Ishikawa (cell line): ENCODE data around the gene PTPN14.

Experiments
- CEBPB ChIP-seq: IDR thresholded peaks from 2 replicates; pipeline ENCODE4 v1.6.1; 2012
- CREB1 ChIP-seq: IDR thresholded peaks from 2 replicates; pipeline ENCODE4 v1.6.1; 2012; ENCODE audit warnings: low read depth
- EGR1 ChIP-seq: IDR thresholded peaks from 2 replicates; pipeline ENCODE4 v1.6.1; 2012
- EP300 ChIP-seq: IDR thresholded peaks from 2 replicates; pipeline ENCODE4 v1.6.1; 2012; ENCODE audit warnings: borderline replicate concordance
- FOXM1 ChIP-seq: IDR thresholded peaks from 2 replicates; pipeline ENCODE4 v1.6.1; 2012; ENCODE audit warnings: low read depth, borderline replicate concordance
- NFIC ChIP-seq: IDR thresholded peaks from 2 replicates; pipeline ENCODE4 v1.6.1; 2012
- RAD21 ChIP-seq: IDR thresholded peaks from 2 replicates; pipeline ENCODE4 v1.6.1; 2012; ENCODE audit warnings: low read depth
- TAF1 ChIP-seq: IDR thresholded peaks from 2 replicates; pipeline ENCODE4 v1.6.1; 2012; ENCODE audit warnings: low read depth, mild to moderate bottlenecking
- TCF12 ChIP-seq: IDR thresholded peaks from 2 replicates; pipeline ENCODE4 v1.6.1; 2012; ENCODE audit warnings: low read depth
- TEAD4 ChIP-seq: IDR thresholded peaks from 2 replicates; pipeline ENCODE4 v1.6.1; 2012
- YY1 ChIP-seq: IDR thresholded peaks from 2 replicates; pipeline ENCODE4 v1.6.1; 2012; ENCODE audit warnings: low read depth
- ZBTB7A ChIP-seq: IDR thresholded peaks from 2 replicates; pipeline ENCODE4 v1.6.1; 2012; ENCODE audit warnings: low read depth
- TF ChIP-seq, protein P1 (sequence below): IDR thresholded peaks from 2 replicates; pipeline ENCODE4 v1.6.1; 2012; ENCODE audit warnings: low read depth, mild to moderate bottlenecking
- TF ChIP-seq, protein P2 (sequence below): IDR thresholded peaks from 2 replicates; pipeline ENCODE4 v1.6.1; 2012
- TF ChIP-seq, protein P3 (sequence below): IDR thresholded peaks from 2 replicates; pipeline ENCODE4 v1.6.1; 2012

Gene PTPN14

DNA sequence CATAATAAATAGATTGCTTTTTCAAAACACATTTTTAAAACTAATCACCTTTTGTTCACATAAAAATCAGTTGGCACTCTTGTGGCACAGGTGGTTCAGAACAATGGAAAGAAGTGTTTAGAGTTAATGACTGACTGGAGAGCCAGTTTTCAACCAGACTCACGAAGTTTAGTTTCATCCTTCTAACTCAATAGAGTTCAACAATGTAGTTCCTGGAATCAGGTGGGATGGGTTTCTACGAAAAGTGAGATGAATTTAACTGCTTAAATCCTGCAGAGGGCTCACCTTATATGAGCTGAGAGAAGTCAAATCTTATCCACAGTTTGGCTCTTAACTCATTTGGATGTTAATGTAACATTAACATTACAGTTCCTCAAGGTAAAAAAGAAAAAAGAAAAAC, 153.9 kb downstream of the PTPN14 start:
- TF ChIP-seq YY1: no peak
- TF ChIP-seq, protein P1, sequence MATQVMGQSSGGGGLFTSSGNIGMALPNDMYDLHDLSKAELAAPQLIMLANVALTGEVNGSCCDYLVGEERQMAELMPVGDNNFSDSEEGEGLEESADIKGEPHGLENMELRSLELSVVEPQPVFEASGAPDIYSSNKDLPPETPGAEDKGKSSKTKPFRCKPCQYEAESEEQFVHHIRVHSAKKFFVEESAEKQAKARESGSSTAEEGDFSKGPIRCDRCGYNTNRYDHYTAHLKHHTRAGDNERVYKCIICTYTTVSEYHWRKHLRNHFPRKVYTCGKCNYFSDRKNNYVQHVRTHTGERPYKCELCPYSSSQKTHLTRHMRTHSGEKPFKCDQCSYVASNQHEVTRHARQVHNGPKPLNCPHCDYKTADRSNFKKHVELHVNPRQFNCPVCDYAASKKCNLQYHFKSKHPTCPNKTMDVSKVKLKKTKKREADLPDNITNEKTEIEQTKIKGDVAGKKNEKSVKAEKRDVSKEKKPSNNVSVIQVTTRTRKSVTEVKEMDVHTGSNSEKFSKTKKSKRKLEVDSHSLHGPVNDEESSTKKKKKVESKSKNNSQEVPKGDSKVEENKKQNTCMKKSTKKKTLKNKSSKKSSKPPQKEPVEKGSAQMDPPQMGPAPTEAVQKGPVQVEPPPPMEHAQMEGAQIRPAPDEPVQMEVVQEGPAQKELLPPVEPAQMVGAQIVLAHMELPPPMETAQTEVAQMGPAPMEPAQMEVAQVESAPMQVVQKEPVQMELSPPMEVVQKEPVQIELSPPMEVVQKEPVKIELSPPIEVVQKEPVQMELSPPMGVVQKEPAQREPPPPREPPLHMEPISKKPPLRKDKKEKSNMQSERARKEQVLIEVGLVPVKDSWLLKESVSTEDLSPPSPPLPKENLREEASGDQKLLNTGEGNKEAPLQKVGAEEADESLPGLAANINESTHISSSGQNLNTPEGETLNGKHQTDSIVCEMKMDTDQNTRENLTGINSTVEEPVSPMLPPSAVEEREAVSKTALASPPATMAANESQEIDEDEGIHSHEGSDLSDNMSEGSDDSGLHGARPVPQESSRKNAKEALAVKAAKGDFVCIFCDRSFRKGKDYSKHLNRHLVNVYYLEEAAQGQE: no peak
- TF ChIP-seq, protein P2, sequence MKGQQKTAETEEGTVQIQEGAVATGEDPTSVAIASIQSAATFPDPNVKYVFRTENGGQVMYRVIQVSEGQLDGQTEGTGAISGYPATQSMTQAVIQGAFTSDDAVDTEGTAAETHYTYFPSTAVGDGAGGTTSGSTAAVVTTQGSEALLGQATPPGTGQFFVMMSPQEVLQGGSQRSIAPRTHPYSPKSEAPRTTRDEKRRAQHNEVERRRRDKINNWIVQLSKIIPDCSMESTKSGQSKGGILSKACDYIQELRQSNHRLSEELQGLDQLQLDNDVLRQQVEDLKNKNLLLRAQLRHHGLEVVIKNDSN: no peak
- TF ChIP-seq, protein P3, sequence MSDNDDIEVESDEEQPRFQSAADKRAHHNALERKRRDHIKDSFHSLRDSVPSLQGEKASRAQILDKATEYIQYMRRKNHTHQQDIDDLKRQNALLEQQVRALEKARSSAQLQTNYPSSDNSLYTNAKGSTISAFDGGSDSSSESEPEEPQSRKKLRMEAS: no peak
- no peak for TF ChIP-seq CREB1
- TF ChIP-seq FOXM1: no peak
- no peak for TF ChIP-seq TCF12

GRCh38 chr1:214396330-214396729, 155.1 kb downstream of the PTPN14 start:
- TF ChIP-seq, protein P1: no peak
- TF ChIP-seq NFIC (no peak), RAD21 (no peak), FOXM1 (no peak), CEBPB (no peak), EGR1 (no peak), TCF12 (no peak), EP300 (no peak), TEAD4 (no peak), TAF1 (no peak)
- TF ChIP-seq, protein P2: no peak

DNA sequence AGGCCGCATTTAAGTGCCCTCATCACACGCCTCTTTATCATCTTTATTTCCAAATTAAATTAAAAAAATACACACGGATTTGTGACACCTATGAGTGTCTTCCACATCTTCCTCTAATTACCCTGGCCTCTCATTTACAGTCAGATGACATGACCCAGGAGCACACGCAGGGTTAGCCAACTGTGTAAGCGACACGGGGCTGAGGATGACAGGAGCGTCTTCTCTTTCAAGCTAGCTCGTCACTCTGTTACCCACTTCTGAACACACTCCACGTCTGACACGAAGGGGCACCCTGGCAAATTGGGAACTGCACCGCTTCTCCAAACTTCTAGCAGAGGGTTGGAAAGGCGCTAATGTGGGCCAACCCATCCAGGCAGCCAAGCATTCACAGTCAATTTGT, 158.3 kb downstream of the PTPN14 start:
- TF ChIP-seq, protein P3: no peak
- TF ChIP-seq EGR1 (no peak), TEAD4 (no peak), ZBTB7A (no peak), TCF12 (no peak), EP300 (no peak), FOXM1 (no peak), NFIC (no peak), YY1 (no peak), RAD21 (no peak), TAF1 (no peak), CREB1 (no peak), CEBPB (no peak)
- TF ChIP-seq, protein P2: no peak
- TF ChIP-seq, protein P1: no peak

DNA sequence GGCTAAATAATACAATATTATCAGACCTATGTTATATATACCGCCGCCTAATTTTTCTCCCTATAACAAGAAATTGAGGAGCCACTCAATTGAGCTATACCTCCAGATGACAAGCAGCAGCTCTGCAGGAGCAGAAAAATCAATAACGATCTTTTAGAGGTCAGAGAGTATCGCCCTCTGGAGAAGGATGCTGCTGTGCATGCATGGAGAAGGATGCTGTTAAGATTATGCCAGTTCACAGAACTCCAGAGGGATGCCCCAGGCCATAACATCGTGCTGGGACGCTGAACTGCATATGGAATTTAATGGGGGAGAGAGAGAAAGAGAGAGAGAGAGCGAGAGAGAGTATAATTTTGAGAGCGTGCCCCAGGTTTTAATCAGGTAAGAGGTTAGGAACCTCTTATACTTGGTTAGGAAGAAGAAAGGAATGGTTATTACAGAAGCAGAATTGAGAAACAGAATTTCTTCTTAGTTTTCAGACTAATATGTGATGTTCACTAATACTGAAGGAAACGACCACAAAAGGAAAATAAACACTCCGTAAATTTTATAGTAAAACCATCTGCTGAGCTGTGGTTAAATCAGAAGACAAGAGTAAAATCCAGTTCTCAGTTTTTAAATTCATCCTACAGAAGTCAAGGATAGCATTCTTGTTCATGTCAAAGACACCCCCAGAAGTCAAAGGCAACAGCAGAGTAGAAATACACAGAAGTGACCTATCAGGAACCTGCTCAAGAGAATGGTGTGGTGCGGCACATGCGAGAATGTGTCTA, 159.3 kb downstream of the PTPN14 start:
- TF ChIP-seq RAD21: no peak
- TF ChIP-seq, protein P1: no peak
